HG03378 (cell line): ENCODE data around the gene ERP29.
"Not testable (repeated sequence)": the region's sequence is repeated elsewhere in the genome, so short reads cannot be mapped to it uniquely, and the experiment has no call there.

ENCODE experiments used
- ATAC-seq: cut with Tn5 transposase; IDR thresholded peaks from one replicate; pipeline ENCODE4 v1.9.1; 2021; ENCODE audit warnings: mild to moderate bottlenecking, moderate library complexity; ENCODE audit not compliant: unreplicated experiment

The ERP29 gene

DNA sequence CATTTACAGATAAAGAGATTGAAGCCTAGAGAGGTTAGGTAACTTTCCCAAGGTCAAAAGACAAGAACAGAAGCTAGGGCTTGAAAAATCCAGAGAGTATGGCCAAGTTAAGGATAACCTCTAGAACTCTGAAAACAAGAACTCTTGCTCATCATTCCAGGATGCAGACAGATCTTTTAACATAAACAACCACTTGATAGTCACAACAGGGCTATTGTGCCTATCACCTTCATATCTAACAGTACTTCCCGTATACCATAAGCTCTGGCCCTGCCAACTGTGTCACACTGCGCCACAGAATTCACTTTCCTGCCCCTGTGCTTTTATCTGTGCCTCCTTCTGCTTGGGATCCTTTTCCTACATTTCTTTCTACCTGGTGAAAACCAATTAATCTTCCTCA is 18.2 kb downstream of the ERP29 start:
- no peak for ATAC-seq

DNA sequence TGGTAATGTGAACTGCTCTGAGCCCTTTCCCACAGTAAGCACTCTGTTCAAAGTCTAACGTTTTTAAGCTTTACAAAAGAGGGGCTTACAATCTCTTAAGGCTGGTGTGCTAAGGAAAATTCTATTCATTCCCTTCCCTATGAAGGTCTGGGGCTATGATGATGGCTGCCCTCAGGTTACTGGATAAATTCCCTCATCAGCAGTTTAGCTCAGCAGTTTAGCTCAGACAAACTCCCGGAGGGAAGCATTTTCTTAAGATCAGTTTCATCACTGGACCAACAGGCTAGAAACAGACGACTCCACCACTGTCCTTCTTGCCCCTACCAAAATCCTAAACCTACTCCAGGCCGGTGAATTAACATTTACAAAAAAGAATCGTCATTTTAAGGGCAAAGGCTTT is 19.1 kb downstream of the ERP29 start:
- ATAC-seq, result no peak

DNA sequence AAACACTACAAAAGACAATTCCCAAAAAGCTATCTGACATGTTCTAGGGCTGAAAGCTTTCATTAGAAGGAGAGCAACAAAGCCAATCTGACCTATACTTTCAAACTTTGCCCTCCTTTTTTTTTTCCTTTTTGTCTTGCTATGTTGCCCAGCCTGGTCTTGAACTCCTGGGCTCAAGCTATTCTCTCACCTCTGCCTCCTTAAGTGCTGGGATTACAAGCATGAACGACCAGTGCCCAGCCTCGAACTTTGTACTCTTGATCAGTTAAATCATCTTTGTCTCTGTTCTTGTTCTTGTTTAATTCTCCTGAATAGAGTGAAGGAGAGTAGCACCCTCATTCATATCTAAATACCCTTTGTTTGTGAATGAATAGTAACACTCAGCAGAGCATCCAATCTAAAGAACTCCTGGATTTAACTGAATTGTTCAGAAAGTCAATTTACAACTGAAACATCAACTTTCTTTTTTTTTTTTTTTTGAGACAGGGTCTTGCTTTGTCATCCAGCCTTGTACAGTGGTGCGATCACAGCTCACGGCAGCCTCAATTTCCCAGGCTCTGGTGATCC is 22.1 kb downstream of the ERP29 start:
- ATAC-seq, result no peak

DNA sequence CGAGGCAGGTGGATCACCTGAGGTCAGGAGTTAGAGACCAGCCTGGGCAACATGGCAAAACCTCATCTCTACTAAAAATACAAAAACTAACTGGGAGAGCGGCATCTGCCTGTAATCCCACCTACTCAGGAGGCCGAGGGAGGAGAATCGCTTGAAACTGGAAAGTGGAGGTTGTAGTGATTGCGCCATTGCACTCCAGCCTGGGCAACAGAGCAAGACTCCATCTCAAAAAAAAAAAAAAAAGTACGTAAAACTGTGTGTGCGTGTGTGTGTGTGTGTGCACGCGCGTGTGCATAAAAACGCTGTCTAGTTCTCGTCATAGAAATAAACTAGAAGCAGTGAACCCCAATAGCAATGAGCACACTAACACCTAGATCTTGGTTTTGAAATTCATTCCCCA is 23.4 kb downstream of the ERP29 start:
- not testable (repeated sequence) for ATAC-seq

DNA sequence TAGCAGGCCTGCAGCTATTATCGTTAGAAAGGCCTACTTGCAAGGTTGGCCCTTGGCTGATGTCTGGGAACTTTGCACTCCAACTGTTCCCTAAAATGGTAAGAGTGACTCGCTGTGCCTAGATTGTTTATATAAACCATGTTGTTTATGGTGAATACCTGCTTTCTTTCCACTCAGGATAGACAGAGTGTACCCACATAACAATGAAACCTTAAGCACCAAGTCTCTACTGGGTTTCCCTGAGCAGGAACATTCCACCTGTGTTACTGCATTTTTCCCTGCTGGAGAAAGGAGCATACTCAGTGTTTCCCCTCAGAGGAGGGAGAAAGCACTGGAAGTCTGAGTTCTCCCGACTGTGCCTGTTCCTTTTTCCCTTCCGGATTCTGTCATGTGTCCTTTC is 32.8 kb downstream of the ERP29 start:
- ATAC-seq, result no peak

DNA sequence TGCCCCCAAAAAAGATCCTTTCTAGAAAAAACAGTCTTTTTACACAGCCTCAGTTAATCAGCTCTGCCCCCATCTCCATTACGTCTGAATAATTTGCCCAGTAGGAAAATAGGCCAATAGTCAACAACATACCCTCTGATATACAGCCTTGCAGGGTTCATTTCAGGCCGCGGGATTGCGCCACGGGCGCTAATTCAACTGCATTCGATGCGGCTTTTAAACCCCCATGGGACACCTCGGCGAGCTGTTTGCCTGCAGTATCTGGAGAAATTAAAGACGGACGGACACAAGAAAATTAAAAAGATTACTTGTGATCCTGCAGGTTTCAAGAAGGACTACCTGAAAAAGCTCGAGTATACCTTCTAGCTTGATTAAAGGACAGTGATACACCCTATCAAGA is 36.1 kb downstream of the ERP29 start:
- no peak for ATAC-seq

DNA sequence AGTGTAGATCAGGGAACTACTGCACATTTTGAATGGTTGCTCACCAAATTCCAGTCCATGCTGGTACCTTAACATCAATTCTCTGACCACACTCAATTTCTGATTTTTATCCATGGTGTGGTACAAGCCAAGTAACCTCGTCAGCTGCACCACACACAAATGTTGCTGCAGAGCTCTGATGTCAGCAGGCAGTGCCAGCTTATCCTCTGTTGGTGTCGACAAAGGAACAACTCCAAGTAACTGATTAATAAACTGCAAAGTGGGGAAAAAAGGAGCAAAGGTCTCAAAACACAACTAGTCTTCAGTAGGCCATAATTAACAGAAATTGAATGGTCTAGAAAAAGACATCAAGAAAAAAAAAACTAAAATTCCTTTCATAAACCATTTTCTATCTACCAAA is 47.9 kb downstream of the ERP29 start:
- no peak for ATAC-seq

DNA sequence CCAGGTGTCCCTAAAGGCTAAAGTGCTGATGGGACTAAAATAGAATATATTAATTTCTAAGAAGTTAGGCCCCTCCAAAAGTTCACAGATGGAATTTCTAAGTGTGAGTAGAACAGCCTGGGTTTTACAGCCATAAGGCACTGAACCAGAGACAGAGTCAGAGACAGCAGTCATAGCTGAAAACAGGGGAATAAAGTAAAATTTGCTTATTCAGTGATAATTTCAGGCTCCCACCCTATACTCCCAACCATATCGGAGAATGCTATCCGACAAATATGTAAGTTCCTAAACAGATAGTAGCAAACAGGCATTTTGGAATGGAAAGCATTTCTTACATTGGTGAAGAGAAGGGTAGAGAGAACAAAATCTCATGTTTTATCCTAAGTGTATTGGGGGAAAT is 50.0 kb downstream of the ERP29 start:
- ATAC-seq, result no peak

DNA sequence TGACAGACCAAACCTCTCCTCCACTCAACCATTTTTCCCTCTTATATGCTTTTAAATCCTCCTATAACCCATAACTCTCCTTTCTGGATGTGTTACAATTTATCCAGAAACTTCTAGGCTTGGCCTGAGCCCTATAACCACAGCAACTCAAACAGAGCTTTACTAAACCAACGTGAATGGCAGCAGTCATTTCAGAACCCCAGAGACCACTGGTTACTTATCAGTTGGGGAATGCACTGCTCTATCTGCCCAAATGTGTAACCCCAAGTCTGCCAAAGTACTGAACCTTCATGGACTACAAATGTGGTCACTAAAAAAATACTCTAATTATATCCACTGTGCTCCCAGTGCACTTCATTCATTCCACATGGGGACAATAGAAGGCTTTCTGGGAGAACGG is 53.3 kb downstream of the ERP29 start:
- no peak for ATAC-seq
